ENCODE data around the gene IMMP2L.

- TF ChIP-seq TAF1 (IDR thresholded peaks at IDR 0.05; ENCODE audit: borderline replicate concordance, insufficient read depth, low read length) = no peak
- no peak for TF ChIP-seq POLR2AphosphoS5 (IDR thresholded peaks at IDR 0.05; ENCODE audit: low read depth, low read length)
- TF ChIP-seq REST (IDR thresholded peaks at IDR 0.05; ENCODE audit: insufficient read depth in 1 of 2, low read depth in 2 of 2, low read length in 2 of 2) = no peak
- no peak for TF ChIP-seq FOXP2 (optimal IDR thresholded peaks at IDR 0.05; ENCODE audit: borderline replicate concordance, extremely low read depth, extremely low read length, insufficient read depth)
Observed at GRCh38 chr7:111485701-111486380, 76.5 kb downstream of the IMMP2L start.
